H1 (cell line): Measurements from ENCODE around the gene GRK5. TPM values are rescaled to one million over a fixed set of nuclear protein-coding genes. Genes with fewer than 3 reads are reported as not detected.
A peak's percentile ranks its signal among the peaks of the same experiment; 100 is the strongest.

Source experiments
- CTCF ChIA-PET: fragments of 300-600 bp; sonication (Branson Sonifier 250); formaldehyde crosslinking; loops from one replicate; lab custom pipeline; 2021; ENCODE audit not compliant: partially characterized antibody; lab: Charles Lee
- POLR2A ChIA-PET: fragments of 300-600 bp; sonication (Branson Sonifier 250); formaldehyde crosslinking; loops from one replicate; lab custom pipeline; 2021; ENCODE audit warnings: inconsistent platforms; ENCODE audit not compliant: partially characterized antibody; lab: Charles Lee
- DNase-seq, 2 experiments: peaks; one replicate each; pipeline versions ENCODE4 v3.0.0 to v3.0.0-alpha.2; 2010 to 2022; ENCODE audit warnings: low spot score in 2 of 2, low read depth in 1 of 2, mixed read lengths in 1 of 2
- FAIRE-seq: peaks from 2 replicates; lab custom pipeline; 2011; peaks lifted over from hg19 to GRCh38; lab: Jason Lieb, UNC
- H2AFZ ChIP-seq: 2 replicates; pipeline ENCODE4 v1.8.1; 2012; ENCODE audit warnings: low read length, inconsistent platforms
- H2AK5ac ChIP-seq: 2 replicates; pipeline ENCODE4 v1.6.1; 2013; ENCODE audit warnings: low read depth, low read length
- H2BK120ac ChIP-seq: replicated peaks from 2 replicates; pipeline ENCODE3; 2013; ENCODE audit warnings: low read depth, low read length, inconsistent platforms
- H2BK12ac ChIP-seq: 2 replicates; pipeline ENCODE4 v1.6.1; 2013; ENCODE audit warnings: low read depth, low read length
- H2BK15ac ChIP-seq: 2 replicates; pipeline ENCODE4 v1.6.1; 2013; ENCODE audit warnings: low read length
- H2BK20ac ChIP-seq: 2 replicates; pipeline ENCODE4 v1.6.1; 2013; ENCODE audit warnings: low read length
- H2BK5ac ChIP-seq: 2 replicates; pipeline ENCODE4 v1.6.1; 2013; ENCODE audit warnings: low read depth, low read length
- H3K14ac ChIP-seq: 2 replicates; pipeline ENCODE4 v1.6.1; 2013; ENCODE audit warnings: inconsistent platforms; ENCODE audit not compliant: insufficient read length
- H3K18ac ChIP-seq: 2 replicates; pipeline ENCODE4 v1.6.1; 2013; ENCODE audit warnings: low read length; ENCODE audit errors: extremely low read depth
- H3K23ac ChIP-seq: 2 replicates; pipeline ENCODE4 v1.6.1; 2013; ENCODE audit warnings: inconsistent platforms; ENCODE audit not compliant: insufficient read length
- H3K23me2 ChIP-seq: 2 replicates; pipeline ENCODE4 v1.6.1; 2013; ENCODE audit warnings: low read depth, low read length
- H3K27ac ChIP-seq: 2 replicates; pipeline ENCODE4 v1.6.1; 2011; ENCODE audit warnings: low read depth, low read length, inconsistent platforms
- H3K27me3 ChIP-seq, 4 experiments: replicated peaks in 1 of 4; 1 replicate in 1 of 4; 2 replicates in 3 of 4; pipeline versions ENCODE4 v1.6.1 to v1.8.1; 2011 to 2013; ENCODE audit warnings: low read length in 3 of 4, mild to moderate bottlenecking in 3 of 4, inconsistent platforms in 2 of 4, mixed read lengths in 2 of 4, moderate library complexity in 1 of 4; ENCODE audit not compliant: control insufficient read depth in 3 of 4, insufficient read depth in 3 of 4; ENCODE audit errors: extremely low read depth in 1 of 4
- H3K36me3 ChIP-seq, 4 experiments: 2 replicates each; pipeline versions ENCODE4 v1.6.1 to v1.8.1; 2011 to 2013; ENCODE audit warnings: mild to moderate bottlenecking in 4 of 4, low read length in 3 of 4, moderate library complexity in 2 of 4, control low read depth in 1 of 4, inconsistent platforms in 1 of 4; ENCODE audit not compliant: insufficient read depth in 4 of 4, control insufficient read depth in 2 of 4
- H3K4ac ChIP-seq: replicated peaks from 2 replicates; pipeline ENCODE3; 2013; ENCODE audit warnings: low read length, low read depth, mixed read lengths, inconsistent platforms; ENCODE audit not compliant: insufficient read length
- H3K4me1 ChIP-seq, 4 experiments: replicated peaks in 1 of 4; 1 replicate in 1 of 4; 2 replicates in 3 of 4; pipeline versions ENCODE4 v1.6.1 to v1.8.1; 2011 to 2013; ENCODE audit warnings: low read length in 3 of 4, inconsistent platforms in 2 of 4, mixed read lengths in 1 of 4; ENCODE audit not compliant: insufficient read depth in 4 of 4, control insufficient read depth in 3 of 4
- H3K4me2 ChIP-seq, 2 experiments: 2 replicates each; pipeline versions ENCODE4 v1.6.1 to v1.8.1; 2011 to 2013; ENCODE audit warnings: low read depth in 2 of 2, low read length in 2 of 2, control low read depth in 1 of 2, inconsistent platforms in 1 of 2, mild to moderate bottlenecking in 1 of 2; ENCODE audit not compliant: insufficient read depth in 1 of 2
- H3K4me3 ChIP-seq, 4 experiments: fragments of 200-600, 300-600 bp in 1 of 4; sonication (generic), shearing (Covaris generic), sonication (Bioruptor Twin) in 1 of 4; 2 replicates each; pipeline versions ENCODE4 v1.5.1 to v1.8.1; 2011 to 2016; ENCODE audit warnings: low read length in 4 of 4, low read depth in 3 of 4, control low read depth in 2 of 4, inconsistent platforms in 2 of 4, mild to moderate bottlenecking in 2 of 4, mixed read lengths in 1 of 4, moderate library complexity in 1 of 4; ENCODE audit not compliant: insufficient read depth in 2 of 4; ENCODE audit errors: extremely low read depth in 1 of 4
- H3K56ac ChIP-seq: replicated peaks from 2 replicates; pipeline ENCODE3; 2013; ENCODE audit warnings: low read depth, mild to moderate bottlenecking, mixed read lengths, low read length, inconsistent platforms; ENCODE audit not compliant: insufficient read length
- H3K79me1 ChIP-seq: 2 replicates; pipeline ENCODE4 v1.6.1; 2013; ENCODE audit warnings: low read depth, low read length, control low read depth
- H3K79me2 ChIP-seq, 2 experiments: 2 replicates each; pipeline versions ENCODE4 v1.6.1 to v1.8.1; 2012 to 2013; ENCODE audit warnings: low read length in 2 of 2, mild to moderate bottlenecking in 2 of 2, inconsistent platforms in 1 of 2; ENCODE audit not compliant: insufficient read depth in 2 of 2, control insufficient read depth in 1 of 2
- H3K9ac ChIP-seq, 4 experiments: replicated peaks in 1 of 4; 1 replicate in 1 of 4; 2 replicates in 3 of 4; pipeline versions ENCODE4 v1.6.1 to v1.8.1; 2011 to 2013; ENCODE audit warnings: low read depth in 3 of 4, low read length in 3 of 4, control low read depth in 2 of 4, mild to moderate bottlenecking in 2 of 4, moderate library complexity in 2 of 4, inconsistent platforms in 1 of 4; ENCODE audit errors: extremely low read depth in 1 of 4
- H3K9me3 ChIP-seq, 2 experiments: 2 replicates each; pipeline versions ENCODE4 v1.6.1 to v1.8.1; 2012 to 2013; ENCODE audit warnings: mild to moderate bottlenecking in 2 of 2, moderate library complexity in 2 of 2, control low read depth in 1 of 2, inconsistent platforms in 1 of 2, low read depth in 1 of 2, low read length in 1 of 2, mixed read lengths in 1 of 2; ENCODE audit not compliant: insufficient read depth in 2 of 2
- H4K20me1 ChIP-seq, 2 experiments: replicated peaks in 1 of 2; 2 replicates each; pipeline versions ENCODE3 to v1.8.1; 2011 to 2013; ENCODE audit warnings: inconsistent platforms in 2 of 2, low read length in 2 of 2, mild to moderate bottlenecking in 1 of 2; ENCODE audit not compliant: insufficient read depth in 2 of 2, control insufficient read depth in 1 of 2
- H4K5ac ChIP-seq: 2 replicates; pipeline ENCODE4 v1.6.1; 2013; ENCODE audit warnings: low read length, low read depth, mixed read lengths, inconsistent platforms; ENCODE audit not compliant: insufficient read length
- H4K8ac ChIP-seq: 2 replicates; pipeline ENCODE4 v1.8.0; 2013; ENCODE audit warnings: mild to moderate bottlenecking, moderate library complexity, low read length, inconsistent platforms; ENCODE audit not compliant: insufficient read depth; ENCODE audit errors: extremely low read depth
- H4K91ac ChIP-seq: replicated peaks from 2 replicates; pipeline ENCODE3; 2013; ENCODE audit warnings: low read length, mixed read lengths, inconsistent platforms; ENCODE audit not compliant: insufficient read length
- BRCA1 ChIP-seq: IDR thresholded peaks from 2 replicates; pipeline ENCODE4 v1.6.1; 2012; ENCODE audit warnings: low read depth, low read length, improper control_type of control experiment
- CBX8 ChIP-seq: fragments of 300-800, 300-1000 bp; sonication (generic); IDR thresholded peaks from 2 replicates; pipeline ENCODE4 v1.7.1; 2016; ENCODE audit warnings: low read depth, low read length, borderline replicate concordance
- CEBPB ChIP-seq: IDR thresholded peaks from 2 replicates; pipeline ENCODE4 v1.6.1; 2012; ENCODE audit warnings: low read depth, low read length
- EP300 ChIP-seq, 2 experiments: IDR thresholded peaks; 1 replicate in 1 of 2; 2 replicates in 1 of 2; pipeline ENCODE4 v1.6.1; 2011 to 2012; ENCODE audit warnings: low read depth in 2 of 2, low read length in 2 of 2, mild to moderate bottlenecking in 2 of 2, borderline replicate concordance in 1 of 2, inconsistent platforms in 1 of 2, moderate library complexity in 1 of 2
- HDAC2 ChIP-seq, 2 experiments: fragments of 300-600 bp in 1 of 2; sonication (generic) in 1 of 2; IDR thresholded peaks; 2 replicates each; pipeline ENCODE4 v1.6.1; 2011 to 2012; ENCODE audit warnings: low read depth in 2 of 2, low read length in 2 of 2, mild to moderate bottlenecking in 2 of 2, moderate library complexity in 2 of 2, borderline replicate concordance in 1 of 2, inconsistent platforms in 1 of 2
- MAFK ChIP-seq: IDR thresholded peaks from 2 replicates; pipeline ENCODE4 v1.6.1; 2012; ENCODE audit warnings: low read depth, mild to moderate bottlenecking, improper control_type of control experiment, low read length
- POLR2A ChIP-seq, 2 experiments: IDR thresholded peaks; 1 replicate in 1 of 2; 2 replicates in 1 of 2; pipeline ENCODE4 v1.6.1; 2011; ENCODE audit warnings: low read depth in 2 of 2, low read length in 2 of 2, mild to moderate bottlenecking in 2 of 2; ENCODE audit errors: control extremely low read depth in 1 of 2
- SIX5 ChIP-seq: IDR thresholded peaks from 2 replicates; pipeline ENCODE4 v1.6.1; 2011; ENCODE audit warnings: mild to moderate bottlenecking, low read depth, low read length
- TBP ChIP-seq: IDR thresholded peaks from 2 replicates; pipeline ENCODE4 v1.6.1; 2011; ENCODE audit warnings: low read depth, low read length, improper control_type of control experiment
- TEAD4 ChIP-seq: IDR thresholded peaks from 2 replicates; pipeline ENCODE4 v1.6.1; 2012; ENCODE audit warnings: low read depth, low read length, inconsistent platforms, mixed read lengths
- YY1 ChIP-seq: IDR thresholded peaks from 2 replicates; pipeline ENCODE4 v1.6.1; 2011; ENCODE audit warnings: low read depth, mild to moderate bottlenecking, low read length
- WGBS, 2 experiments: shearing (Covaris generic) in 1 of 2; methylation state at CpG; one replicate each; pipeline versions ENCODE4 v1.1.6 to v1.1.7; 2013 to 2015; ENCODE audit warnings: low lambda C conversion rate in 2 of 2, mixed read lengths in 2 of 2, inconsistent platforms in 1 of 2, low coverage in 1 of 2, missing lambda C conversion rate in 1 of 2; ENCODE audit not compliant: insufficient replicate concordance in 2 of 2, insufficient coverage in 1 of 2, insufficient read length in 1 of 2; ENCODE audit errors: extremely low coverage in 1 of 2, missing lambda C conversion rate in 1 of 2; 5-methylcytosine and 5-hydroxymethylcytosine counted together
- polyA plus RNA-seq, 7 experiments: library from polyadenylated mRNA; depleted of rRNA in 3 of 7; stranded (reverse) in 5 of 7; unstranded in 2 of 7; fragments of >200 nt in 5 of 7; fragments of 200-250 nt in 2 of 7; gene quantifications; 1 replicate in 5 of 7; 2 replicates in 1 of 7; 4 replicates in 1 of 7; pipeline versions ENCODE4 v1.2.1 to v1.2.3, GENCODE V29; 2011 to 2013; ENCODE audit warnings: missing spikeins in 2 of 7, mixed read lengths in 2 of 7
- total RNA-seq: library from RNA; stranded (reverse); fragmentation: NEBNext Ultra II Directional; extraction: Animal tissue kit (Norgen Biotek cat#: 25700); gene quantifications from 2 replicates; pipeline ENCODE4 v1.2.1, GENCODE V29; 2021

Gene GRK5
- total and polyA plus RNA-seq, 2 of the 8 experiments (the other 6 are each of a cell fraction or from before 2014, with no cell fraction given) = 0.54 to 2.5 TPM

DNA sequence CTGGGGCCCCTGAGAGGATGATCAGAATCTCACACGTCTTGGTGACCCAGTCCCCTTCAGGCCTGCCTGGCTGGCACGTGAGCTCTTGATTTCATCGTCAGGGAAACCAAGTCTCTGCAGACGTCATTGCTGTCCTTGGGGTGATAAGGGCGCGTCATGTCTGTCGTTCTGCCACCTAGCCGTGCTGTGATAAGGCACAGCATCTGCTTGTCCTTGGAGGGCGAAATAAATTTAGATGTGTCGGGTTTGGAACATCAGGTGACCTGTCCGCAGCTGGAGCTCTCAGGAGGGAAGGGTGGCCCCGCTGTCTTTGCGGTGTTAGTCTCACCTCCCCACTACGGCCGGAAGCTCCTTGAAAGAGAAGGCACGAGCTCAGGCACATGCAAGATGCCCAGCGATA lies 129.2 kb downstream of the GRK5 start:
- Histone ChIP-seq H3K79me2 (no peaks in the 10 kb centered on the region), H3K27me3 (no peaks in the 10 kb centered on the region), H2AFZ (no peak overlapping the region), H3K4me3 (no peak overlapping the region), H3K36me3 (no peaks in the 10 kb centered on the region), H3K18ac (no peak overlapping the region), H2BK120ac (no peak overlapping the region), H2BK12ac (peak overlapping the region; percentile 17; the same call in 1 of the 2 replicates), H3K56ac (no peak overlapping the region), H3K23ac (no peak overlapping the region), H2BK5ac (0 out of 2 replicates have a peak overlapping the region, but pooled peaks have one; percentile 24), H3K23me2 (no peaks in the 10 kb centered on the region), H2BK15ac (peak overlapping the region; percentile 61; the same call in 1 of the 2 replicates), H4K91ac (no peak overlapping the region), H3K27ac (no peak overlapping the region), H4K8ac (no peak overlapping the region), H4K5ac (no peak overlapping the region), H3K9me3 (no peaks in the 10 kb centered on the region; a peak in 1 of 4 replicates), H3K9ac (no peak overlapping the region), H2BK20ac (no peak overlapping the region), H3K4ac (no peak overlapping the region), H3K14ac (no peak overlapping the region), H3K4me2 (no peak overlapping the region), H3K79me1 (no peaks in the 10 kb centered on the region), H2AK5ac (no peak overlapping the region), H4K20me1 (no peaks in the 10 kb centered on the region), H3K4me1 (peaks cover 0 to 2% (median 0%) of the 10 kb centered on the region in 4 experiments; a peak in 3 of 7 replicates)
- CTCF ChIA-PET = interaction anchor here (1.1 kb wide), 1 partner anchor 63 kb away, joined by 3 read pairs; no protein-coding TSS in a partner anchor
- FAIRE-seq (no peak), DNase-seq (no peak)
- POLR2A ChIA-PET = interaction anchor here (1.2 to 1.6 kb wide), 2 partner anchors 16 to 28 kb away, joined by 3 to 4 read pairs; no protein-coding TSS in a partner anchor
- TF ChIP-seq EP300 (IDR thresholded peaks at IDR 0.05; ENCODE audit: borderline replicate concordance in 1 of 2, low read depth in 2 of 2, low read length in 2 of 2) = no peak
- no peak for TF ChIP-seq SIX5
- TF ChIP-seq YY1 = no peak
- no peak for TF ChIP-seq CBX8
- no peak for TF ChIP-seq TBP
- no peak for TF ChIP-seq MAFK
- TF ChIP-seq TEAD4 = no peak
- no peak for TF ChIP-seq CEBPB
- no peak for TF ChIP-seq POLR2A (IDR thresholded peaks at IDR 0.05; ENCODE audit: control extremely low read depth in 1 of 2, low read depth in 2 of 2, low read length in 2 of 2)
- no peak for TF ChIP-seq BRCA1
- no peak for TF ChIP-seq HDAC2 (IDR thresholded peaks at IDR 0.05; ENCODE audit: borderline replicate concordance in 1 of 2, low read depth in 2 of 2, low read length in 2 of 2)
- WGBS, 2 experiments = 88% methylated on average over 17 of the region's 17 CpGs; no CpG with 5 or more reads in 1 of the 2 experiments
